PC-3 (cell line): Measurements from ENCODE around the gene PPP1R1C.

Experiments
- CTCF ChIP-seq: fragments of 300-600 bp; sonication (generic); conservative IDR thresholded peaks from 2 replicates; pipeline ENCODE4 v1.5.1; 2017; ENCODE audit warnings: antibody characterized with exemption, low read depth, mild to moderate bottlenecking, low read length
- EZH2 ChIP-seq: fragments of 300-600 bp; sonication (generic); IDR thresholded peaks from one replicate; pipeline ENCODE4 v1.6.1; 2017; ENCODE audit warnings: antibody characterized with exemption, mild to moderate bottlenecking, low read length; ENCODE audit not compliant: unreplicated experiment
- EZH2phosphoT487 ChIP-seq: fragments of 300-600 bp; sonication (generic); IDR thresholded peaks from 2 replicates; pipeline ENCODE4 v1.6.1; 2018; ENCODE audit warnings: mild to moderate bottlenecking, antibody characterized with exemption, low read length, borderline replicate concordance

GRCh38 chr2:182004945-182005520, 19.4 kb downstream of the PPP1R1C start:
- TF ChIP-seq CTCF (no peak), EZH2phosphoT487 (no peak), EZH2 (no peak)
